Right lobe of liver (tissue), 6 donors: ENCODE data around the gene JAZF1. TPM values are rescaled to one million over a fixed set of nuclear protein-coding genes. Genes with fewer than 3 reads are reported as not detected.
A peak's percentile ranks its signal among the peaks of the same experiment; 100 is the strongest.

Experiments used
- ATAC-seq, 4 donors: fragments of 200-7000 bp; cut with Tn5 transposase; one replicate each; pipeline ENCODE4 v1.9.1; 2020; ENCODE audit warnings: mild to moderate bottlenecking in 4 of 4, moderate library complexity in 4 of 4
- DNase-seq, 3 donors: peaks; one replicate each; pipeline ENCODE4 v3.0.0-alpha.2; 2020
- H3K27ac ChIP-seq, 3 donors: fragments of 200-600 bp; one replicate each; pipeline ENCODE4 v1.8.0; 2022
- H3K27me3 ChIP-seq, 2 donors: fragments of 200-600 bp; one replicate each; pipeline ENCODE4 v1.8.0; 2022
- H3K36me3 ChIP-seq, 4 donors: fragments of 200-600 bp; sonication (generic) in 1 of 4; one replicate each; pipeline versions ENCODE4 v1.5.1 to v1.8.0; 2017 to 2022; ENCODE audit warnings: control low read depth in 1 of 4
- H3K4me1 ChIP-seq, 4 donors: fragments of 200-600 bp; sonication (generic) in 1 of 4; one replicate each; pipeline versions ENCODE4 v1.5.1 to v1.8.0; 2017 to 2022; ENCODE audit warnings: control low read depth in 1 of 4
- H3K4me3 ChIP-seq, 3 donors: fragments of 200-600 bp; one replicate each; pipeline ENCODE4 v1.8.0; 2022
- H3K9me3 ChIP-seq, 4 donors: fragments of 200-600 bp; sonication (generic) in 1 of 4; one replicate each; pipeline versions ENCODE4 v1.5.1 to v1.8.0; 2017 to 2022; ENCODE audit warnings: control low read depth in 1 of 4
- CTCF ChIP-seq, 4 donors: fragments of 200-600 bp in 3 of 4; fragments of 450-650 bp in 1 of 4; IDR thresholded peaks; one replicate each; pipeline versions ENCODE4 v1.5.1 to v1.8.0; 2016 to 2022; ENCODE audit warnings: antibody characterized with exemption in 4 of 4, mild to moderate bottlenecking in 2 of 4
- POLR2A ChIP-seq: fragments of 450-650 bp; IDR thresholded peaks from one replicate; pipeline ENCODE4 v1.6.1; 2017; ENCODE audit warnings: antibody characterized with exemption, mild to moderate bottlenecking
- WGBS: methylation state at CpG from one replicate; pipeline ENCODE4 v1.1.6; 2018; ENCODE audit warnings: low coverage, low lambda C conversion rate; ENCODE audit not compliant: insufficient coverage; ENCODE audit errors: missing lambda C conversion rate; 5-methylcytosine and 5-hydroxymethylcytosine counted together
- intact Hi-C, 2 donors: fragments of 100-400 bp; cut with DNase I; formaldehyde crosslinking; loops; one replicate each; pipeline versions ENCODE4 v1.11.2 to v1.14.1; 2022
- total RNA-seq, 6 experiments: library from RNA; depleted of rRNA in 2 of 6; stranded (reverse); fragments of >200 nt in 2 of 6; fragmentation: NEBNext Ultra II Directional in 3 of 6; extraction: Animal tissue kit (Norgen Biotek cat#: 25700) in 3 of 6; gene quantifications; one replicate each; pipeline versions ENCODE4 v1.1.0 to v1.2.4, GENCODE V29; 2016 to 2023
- donor health status: DM: no; HTN: yes; CAD: no.
- donor health status: DM: no; HTN: no; CAD: no.
- donor health status: DM: no; HTN: no; CAD: no.
- donor health status: DM: no; HTN: yes; CAD: no.
- donor health status: DM: no; HTN: yes; CAD: no.

Gene JAZF1
- total RNA-seq, 6 experiments from 2014 or later: 4.8 to 20.9 (median 6.9) TPM

- peak overlapping the region in 1 of 3 donors; percentile 42 for H3K27ac ChIP-seq
- no peaks in the 10 kb centered on the region for H3K27me3 ChIP-seq
- DNase-seq (peak in 1 of 3 donors; percentile 55), ATAC-seq (peak; percentile 76 to 91 (median 84))
- 25% methylated on average over 2 of the region's 3 CpGs for WGBS
- intact Hi-C loops: no loop called here
- no peaks in the 10 kb centered on the region for H3K9me3 ChIP-seq
- peaks cover 0 to 24% (median 11%) of the 10 kb centered on the region in 4 donors for H3K4me1 ChIP-seq
- TF ChIP-seq CTCF (IDR thresholded peaks at IDR 0.05): no peak
- TF ChIP-seq POLR2A: no peak
- no peak overlapping the region for H3K4me3 ChIP-seq
- no peaks in the 10 kb centered on the region for H3K36me3 ChIP-seq
Measured at GRCh38 chr7:28155964-28156363, 24.6 kb downstream of the JAZF1 start.

GRCh38 chr7:28155019-28155660 is 25.5 kb downstream of the JAZF1 start:
- Histone ChIP-seq H3K9me3 (no peaks in the 10 kb centered on the region), H3K36me3 (no peaks in the 10 kb centered on the region), H3K27me3 (no peaks in the 10 kb centered on the region), H3K27ac (no peak overlapping the region), H3K4me3 (no peak overlapping the region), H3K4me1 (peaks cover 0 to 26% (median 13%) of the 10 kb centered on the region in 4 donors)
- TF ChIP-seq POLR2A (no peak), CTCF (IDR thresholded peaks at IDR 0.05) (no peak)
- 50% methylated on average over 3 of the region's 3 CpGs for WGBS
- DNase-seq: no peak
- intact Hi-C loops: no loop called here
- peak in 2 of 4 donors; percentile 9 to 19 for ATAC-seq

GRCh38 chr7:28152594-28152993 is 28.0 kb downstream of the JAZF1 start:
- peaks cover 0 to 49% (median 22%) of the 10 kb centered on the region in 4 donors for H3K4me1 ChIP-seq
- no peaks in the 10 kb centered on the region for H3K9me3 ChIP-seq
- no peak overlapping the region for H3K27ac ChIP-seq
- intact Hi-C loops: no loop called here
- DNase-seq (no peak), ATAC-seq (no peak)
- WGBS: 57% methylated on average over 4 of the region's 4 CpGs
- TF ChIP-seq CTCF (IDR thresholded peaks at IDR 0.05) (no peak), POLR2A (no peak)
- no peaks in the 10 kb centered on the region for H3K27me3 ChIP-seq
- H3K4me3 ChIP-seq: no peak overlapping the region
- no peaks in the 10 kb centered on the region for H3K36me3 ChIP-seq

GRCh38 chr7:28151965-28152364 is 28.6 kb downstream of the JAZF1 start:
- no peak for TF ChIP-seq CTCF (IDR thresholded peaks at IDR 0.05)
- no peak for TF ChIP-seq POLR2A
- intact Hi-C loops: no loop called here
- Histone ChIP-seq H3K27me3 (no peaks in the 10 kb centered on the region), H3K4me1 (peaks cover 0 to 47% (median 20%) of the 10 kb centered on the region in 4 donors), H3K9me3 (no peaks in the 10 kb centered on the region), H3K4me3 (no peak overlapping the region), H3K27ac (no peak overlapping the region), H3K36me3 (no peaks in the 10 kb centered on the region)
- DNase-seq (no peak), ATAC-seq (no peak)
- WGBS: 42% methylated on average over 4 of the region's 4 CpGs
